HG03439 (cell line): ENCODE measurements around the gene TSPYL2.

Source experiments
- ATAC-seq: cut with Tn5 transposase; IDR thresholded peaks from one replicate; pipeline ENCODE4 v1.9.1; 2021; ENCODE audit warnings: mild to moderate bottlenecking, moderate library complexity; ENCODE audit not compliant: unreplicated experiment

TSPYL2 gene

DNA sequence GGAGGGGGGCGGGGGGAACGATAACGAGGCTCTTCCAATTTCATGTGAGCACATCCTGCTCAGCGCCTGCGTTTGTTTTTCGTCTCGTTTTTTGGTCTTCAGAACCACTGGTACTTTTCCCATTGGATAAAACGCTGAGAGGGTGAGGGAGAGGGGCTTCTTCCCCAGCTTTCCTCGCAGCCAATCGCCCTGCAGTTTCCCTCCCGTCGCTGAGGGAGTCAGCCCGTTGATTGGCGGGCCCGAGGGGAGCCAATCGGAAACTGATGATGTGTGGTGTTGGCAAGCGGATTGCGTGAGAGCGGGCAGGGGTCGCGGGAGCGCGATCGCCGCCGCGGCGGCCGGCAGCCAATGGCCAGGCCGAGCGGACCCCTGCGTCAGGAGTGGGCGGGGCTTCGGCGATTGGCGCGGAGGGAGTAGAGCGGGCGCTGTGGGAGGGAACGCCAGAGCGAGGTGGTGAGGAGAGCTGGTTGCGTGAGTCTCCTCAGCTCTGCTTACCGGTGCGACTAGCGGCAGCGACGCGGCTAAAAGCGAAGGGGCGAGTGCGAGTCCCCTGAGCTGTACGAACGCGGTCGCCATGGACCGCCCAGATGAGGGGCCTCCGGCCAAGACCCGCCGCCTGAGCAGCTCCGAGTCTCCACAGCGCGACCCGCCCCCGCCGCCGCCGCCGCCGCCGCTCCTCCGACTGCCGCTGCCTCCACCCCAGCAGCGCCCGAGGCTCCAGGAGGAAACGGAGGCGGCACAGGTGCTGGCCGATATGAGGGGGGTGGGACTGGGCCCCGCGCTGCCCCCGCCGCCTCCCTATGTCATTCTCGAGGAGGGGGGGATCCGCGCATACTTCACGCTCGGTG, at the start of gene TSPYL2:
Gene TSPYL2 (plus strand): TSS at position 443 of the 848 bp plus-strand sequence. CDS start 132 bp downstream, at position 575.
- ATAC-seq: peak; percentile 97

DNA sequence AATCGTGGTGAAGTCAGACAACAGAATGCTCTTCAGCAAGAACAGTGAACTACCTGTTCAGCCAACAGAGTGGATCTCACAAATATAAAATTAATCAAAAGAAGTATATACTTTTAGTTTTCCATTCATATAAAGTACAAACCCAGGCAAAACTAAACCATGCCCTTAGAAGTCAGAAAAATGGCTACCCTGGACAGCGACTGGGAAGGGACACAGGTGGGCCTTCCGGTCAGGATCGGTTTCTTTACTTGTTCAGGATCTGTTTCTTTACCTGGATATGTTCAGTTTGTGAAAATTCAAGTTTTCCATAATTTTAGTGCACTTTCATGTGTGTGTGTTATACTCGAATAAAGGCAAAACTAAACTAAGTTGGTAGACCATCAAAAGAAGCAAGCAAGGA, 46.0 kb upstream of the TSPYL2 start:
- no peak for ATAC-seq

DNA sequence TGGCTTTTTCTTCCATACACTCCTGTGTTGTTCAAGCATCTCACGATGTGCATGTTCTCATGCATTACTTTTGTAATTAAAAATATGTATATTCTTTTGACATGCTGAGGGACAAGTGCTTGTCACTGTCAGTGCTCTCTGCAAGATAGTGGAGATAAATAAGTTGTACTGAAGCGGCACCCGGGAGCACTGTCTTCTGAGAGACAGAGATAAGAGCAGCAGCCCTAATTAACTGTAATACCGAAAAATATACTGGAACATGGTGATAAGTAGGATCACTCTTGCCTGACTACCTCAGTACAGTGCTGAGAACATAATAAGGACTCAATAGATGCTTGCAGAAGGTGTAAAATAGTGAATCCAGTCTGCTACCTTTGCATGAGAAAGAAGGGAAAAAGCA, 42.9 kb upstream of the TSPYL2 start:
- ATAC-seq: no peak

DNA sequence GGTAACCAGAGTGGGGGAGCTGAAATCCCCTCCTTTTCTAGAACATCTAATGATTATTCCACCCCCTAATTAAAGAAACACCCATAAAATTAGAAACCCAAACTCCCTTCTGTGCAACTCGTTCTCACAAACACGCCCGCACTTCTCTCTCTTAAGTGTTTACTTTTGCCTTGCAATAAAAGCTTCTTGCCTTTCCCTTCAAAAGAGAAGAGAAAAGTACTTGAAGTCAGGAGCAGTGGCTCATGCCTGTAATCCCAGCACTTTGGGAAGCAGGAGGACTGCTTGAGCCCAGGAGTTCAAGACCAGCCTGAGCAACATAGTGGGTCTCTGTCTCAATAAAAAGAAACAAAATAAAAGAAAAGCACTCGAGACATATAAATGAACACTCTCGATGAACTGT, 37.2 kb upstream of the TSPYL2 start:
- no peak for ATAC-seq

DNA sequence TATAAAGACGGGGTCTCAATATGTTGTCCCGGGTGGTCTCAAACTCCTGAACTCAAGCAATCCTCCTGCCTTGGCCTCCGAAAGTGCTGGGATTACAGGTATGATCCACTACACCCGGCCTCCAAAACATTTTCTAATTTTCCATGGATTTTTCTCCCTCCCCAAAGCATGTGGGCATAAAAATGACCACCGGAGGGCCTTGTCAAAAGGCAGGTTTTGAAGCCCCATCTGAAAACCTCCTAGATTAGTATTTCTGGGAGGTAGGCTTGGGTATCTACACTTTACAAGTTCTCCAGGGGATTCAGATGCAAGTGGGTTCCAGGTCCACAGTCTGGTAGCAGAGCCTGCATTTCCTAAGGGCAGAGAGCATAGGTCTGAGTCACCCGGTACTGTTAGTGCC, 34.9 kb upstream of the TSPYL2 start:
- no peak for ATAC-seq

DNA sequence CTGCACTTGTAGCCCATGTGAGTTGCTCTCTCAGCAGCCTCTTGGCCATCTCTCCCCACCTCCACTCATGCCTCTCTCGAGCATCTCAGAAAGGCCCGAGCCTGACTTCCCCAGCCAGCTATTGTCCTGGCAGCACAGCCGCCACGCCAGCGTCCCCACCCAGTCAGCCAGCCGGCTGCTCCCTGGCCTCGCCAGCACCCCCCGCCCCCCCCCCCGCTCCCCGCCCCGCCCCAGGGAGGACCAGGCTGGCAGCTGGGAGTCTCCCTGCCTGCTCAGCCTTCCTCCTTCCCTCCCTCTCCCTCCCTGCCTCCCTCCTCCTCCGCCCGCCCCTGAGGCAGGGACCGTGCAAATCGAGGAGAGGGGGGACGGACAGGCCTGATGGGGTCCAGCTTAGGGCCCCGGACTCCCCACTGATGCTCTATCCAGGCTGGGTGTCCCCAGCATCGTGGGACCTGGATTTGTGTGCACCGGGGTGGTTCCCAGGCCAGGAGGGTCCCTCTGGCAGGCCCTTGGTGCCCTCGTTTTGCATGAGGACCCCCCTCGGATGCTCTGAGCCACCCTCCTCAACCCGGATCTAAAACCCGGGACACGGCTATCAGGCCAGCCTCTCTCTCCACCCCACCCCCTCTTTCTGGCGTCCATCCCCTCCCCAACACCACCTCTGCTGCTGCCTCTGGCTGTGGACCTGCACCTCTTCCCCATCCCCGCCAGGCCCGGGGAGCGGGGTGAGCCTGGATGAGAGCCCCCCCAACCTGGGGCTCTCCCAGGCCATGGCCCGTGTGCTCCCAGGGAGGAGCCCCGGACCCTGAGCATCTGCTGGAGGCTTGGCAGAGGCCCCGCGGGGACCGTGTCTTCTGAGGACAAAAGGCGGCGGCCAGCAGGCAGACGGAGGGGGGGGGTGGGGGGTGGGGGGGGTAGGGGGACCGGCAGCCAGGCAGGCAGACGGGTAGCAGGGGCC, 33.7 kb upstream of the TSPYL2 start, which contains the start of gene GPR173:
Gene GPR173 (plus strand): TSS at position 621 of the 958 bp plus-strand sequence. CDS start 27,833 bp downstream, outside the sequence.
- ATAC-seq: no peak

DNA sequence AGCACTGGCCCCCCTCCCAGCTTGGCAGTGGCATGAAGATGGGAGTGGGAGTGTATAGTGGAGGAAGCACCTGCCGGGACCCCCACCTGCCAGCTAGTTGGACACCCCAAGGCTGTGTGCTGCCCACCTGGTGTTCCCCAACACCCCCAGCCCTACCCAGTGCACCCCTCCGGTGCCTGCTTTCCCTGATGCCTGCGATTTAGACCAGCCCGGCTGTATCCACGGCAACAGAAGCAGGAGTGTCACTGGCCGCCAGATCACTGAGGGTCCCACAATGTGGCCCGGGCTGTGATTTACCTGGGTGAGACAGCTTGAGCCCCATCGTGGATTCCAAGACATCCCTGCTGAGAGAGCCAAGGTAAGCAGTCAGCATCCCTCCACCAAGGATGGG, 33.0 kb upstream of the TSPYL2 start:
- no peak for ATAC-seq

DNA sequence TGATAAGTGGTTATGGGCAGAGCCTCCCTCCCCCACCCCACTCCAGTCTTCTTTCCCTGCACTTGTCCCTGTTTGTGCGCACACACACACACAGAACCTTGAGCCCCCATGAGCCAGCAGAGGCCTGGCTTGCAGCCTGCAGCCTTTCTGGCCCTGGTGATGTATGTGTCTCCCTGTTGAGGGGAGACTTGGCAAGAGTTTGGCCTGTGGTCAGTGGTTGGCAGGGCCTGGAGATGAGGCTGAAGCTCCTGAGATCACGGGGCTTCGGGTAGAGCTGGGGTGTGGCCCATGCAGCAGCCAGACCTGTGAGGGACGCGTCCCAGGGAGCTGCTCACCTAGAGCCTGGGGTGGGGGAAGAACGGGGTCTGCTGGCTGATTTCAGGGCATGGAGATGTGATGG, 31.3 kb upstream of the TSPYL2 start:
- no peak for ATAC-seq

DNA sequence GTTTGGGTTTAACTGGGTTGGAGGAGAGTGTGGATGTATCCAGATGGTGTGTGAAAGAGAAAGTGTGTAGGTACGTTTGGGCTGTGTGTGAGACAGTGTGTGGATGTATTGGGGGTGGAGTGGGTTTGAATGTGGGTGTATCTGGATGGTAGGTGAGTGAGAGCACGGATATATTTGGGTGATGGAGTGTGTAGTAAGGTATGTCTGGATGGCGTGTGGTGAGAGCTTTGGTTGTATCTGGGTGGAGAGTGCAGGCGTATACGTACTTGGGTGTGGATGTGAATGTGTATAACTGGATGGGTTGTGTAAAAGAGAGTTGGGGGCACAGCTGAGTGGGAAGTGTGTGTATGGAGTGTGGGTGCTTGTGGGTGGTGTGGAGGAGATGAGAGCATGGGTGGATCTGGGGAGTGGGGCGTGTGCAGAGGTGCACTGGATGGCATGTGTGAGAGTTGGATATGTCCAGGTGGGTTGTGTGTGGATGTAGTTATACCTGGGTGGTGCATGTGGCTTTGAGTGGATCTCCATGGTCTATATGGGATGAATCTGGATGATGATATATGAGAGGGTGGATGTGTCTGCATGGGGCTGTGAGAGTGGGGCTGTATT, 26.8 kb upstream of the TSPYL2 start:
- no peak for ATAC-seq

DNA sequence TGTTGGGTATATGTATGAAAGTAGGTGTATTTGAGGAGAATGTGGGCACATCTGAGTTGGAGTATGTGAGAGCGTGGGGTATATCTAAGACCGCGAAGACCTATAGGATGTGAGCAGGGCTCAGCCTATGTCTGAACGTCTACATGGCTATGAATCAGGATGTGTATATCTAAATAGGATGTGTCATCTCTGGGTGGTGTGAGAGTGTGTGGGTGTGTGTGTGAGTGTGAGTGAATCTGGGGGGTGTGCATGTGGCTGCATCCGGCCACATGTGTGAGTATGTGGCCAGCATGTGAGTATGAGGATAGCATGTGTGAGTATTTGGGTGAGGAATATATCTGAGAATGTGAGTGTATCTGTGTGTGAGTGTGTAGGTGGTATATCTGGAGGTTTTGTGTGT, 25.9 kb upstream of the TSPYL2 start:
- ATAC-seq: no peak

DNA sequence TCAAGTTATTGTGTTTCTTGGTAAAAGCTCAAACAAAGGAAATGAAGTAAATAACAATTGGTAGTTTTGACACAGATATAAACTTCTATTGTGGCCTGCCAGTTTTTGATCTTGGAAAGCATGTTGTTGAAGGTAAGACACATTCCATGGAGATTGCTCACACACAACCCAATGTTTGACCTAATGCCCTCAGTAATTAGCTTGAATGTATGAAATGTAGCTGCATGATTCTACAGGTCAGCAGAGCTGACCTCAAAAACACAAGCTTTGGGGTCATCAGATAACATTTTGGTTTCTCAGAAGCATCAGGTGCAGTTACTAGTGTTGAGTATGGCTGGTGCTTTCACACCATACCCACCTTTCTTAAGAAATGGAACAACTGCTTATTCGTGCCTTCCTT, 17.1 kb upstream of the TSPYL2 start:
- ATAC-seq: no peak

DNA sequence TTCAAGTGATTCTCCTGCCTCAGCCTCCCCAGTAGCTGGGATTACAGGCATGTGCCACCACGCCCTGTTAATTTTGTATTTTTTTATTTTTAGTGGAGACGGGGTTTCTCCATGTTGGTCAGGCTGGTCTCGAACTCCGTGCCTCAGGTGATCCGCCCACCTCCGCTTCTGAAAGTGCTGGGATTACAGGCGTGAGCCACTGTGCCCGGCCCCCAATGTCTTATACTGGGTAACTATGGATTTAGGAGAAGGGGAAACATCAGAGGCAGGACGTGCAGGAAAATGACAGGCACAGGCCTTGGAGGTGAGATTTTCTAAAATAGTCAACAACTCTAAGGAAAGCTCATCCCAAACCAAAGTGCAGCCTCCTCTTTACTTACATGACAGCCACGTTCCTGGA, 11.1 kb upstream of the TSPYL2 start:
- no peak for ATAC-seq

DNA sequence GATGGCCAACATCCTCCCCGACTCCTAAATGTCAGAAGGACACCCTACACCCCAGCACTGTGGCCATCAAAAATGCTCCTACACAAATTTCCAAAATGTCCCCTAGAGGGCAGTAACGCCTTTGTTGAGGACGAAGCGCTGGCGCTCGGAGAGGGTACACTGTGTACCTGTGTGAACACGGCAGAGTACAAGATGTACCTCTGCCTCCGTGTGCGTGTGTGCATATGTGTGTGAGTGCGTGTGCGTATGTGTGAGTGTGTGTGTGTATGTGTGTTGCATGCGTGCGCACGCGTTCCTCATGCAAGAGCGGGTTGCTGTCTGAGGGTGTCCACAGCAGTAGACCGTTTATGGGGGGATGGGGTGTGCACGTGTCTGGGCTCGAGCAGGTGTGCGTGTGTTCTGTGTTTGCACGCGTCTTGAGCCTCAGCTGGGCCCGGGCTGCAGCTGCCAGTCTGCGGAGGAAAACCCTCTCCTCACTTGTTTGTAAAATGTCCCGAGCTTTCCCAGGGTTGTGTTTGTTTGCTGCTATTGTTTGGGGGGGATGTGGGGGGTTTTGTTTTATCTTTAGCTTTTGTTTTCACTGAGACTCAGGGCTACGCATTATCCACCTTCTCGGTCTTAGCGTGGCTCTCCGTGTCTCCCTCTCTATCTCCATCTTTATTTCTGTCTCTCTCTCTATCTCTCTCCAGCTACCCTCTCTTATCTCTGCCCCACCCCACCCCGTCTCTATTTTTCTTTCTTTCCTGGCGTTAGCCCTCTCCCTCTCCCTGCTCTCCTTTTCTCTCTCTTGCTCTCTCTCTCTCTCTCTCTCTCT, 10.4 kb upstream of the TSPYL2 start:
- peak; percentile 84 for ATAC-seq

DNA sequence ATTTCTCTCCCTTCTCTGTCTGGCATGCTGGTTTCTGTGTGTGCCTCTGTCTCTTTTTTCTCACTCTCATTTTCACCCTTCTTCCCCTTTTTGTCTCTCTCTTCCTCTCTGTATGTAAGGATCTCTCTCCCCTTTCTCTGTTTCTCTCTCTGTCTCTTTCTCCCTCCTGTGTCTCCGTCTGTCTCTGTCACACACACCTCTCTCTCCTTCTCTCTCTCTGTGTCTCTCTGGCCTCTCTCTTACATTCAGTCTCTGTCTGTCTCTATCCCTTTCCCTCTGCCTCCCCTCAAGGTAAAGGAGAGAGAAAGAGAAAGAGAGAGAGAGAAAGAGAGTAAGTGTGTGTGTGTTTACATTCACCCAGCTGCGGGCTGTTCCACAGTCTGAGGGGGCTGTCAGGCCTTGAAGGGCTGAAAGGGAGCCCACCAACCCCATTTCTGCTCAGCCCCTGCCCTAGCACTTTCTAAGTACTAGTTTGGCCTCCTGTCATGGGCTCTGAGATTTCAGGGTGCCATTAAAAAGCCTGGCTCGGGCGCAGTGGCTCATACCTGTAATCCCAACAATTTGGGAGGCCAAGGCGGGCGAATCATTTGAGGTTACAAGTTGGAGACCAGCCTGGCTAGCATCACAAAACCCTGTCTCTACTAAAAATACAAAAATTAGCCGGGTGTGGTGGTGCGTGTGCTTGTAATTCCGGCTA, 9.6 kb upstream of the TSPYL2 start:
- ATAC-seq: no peak

DNA sequence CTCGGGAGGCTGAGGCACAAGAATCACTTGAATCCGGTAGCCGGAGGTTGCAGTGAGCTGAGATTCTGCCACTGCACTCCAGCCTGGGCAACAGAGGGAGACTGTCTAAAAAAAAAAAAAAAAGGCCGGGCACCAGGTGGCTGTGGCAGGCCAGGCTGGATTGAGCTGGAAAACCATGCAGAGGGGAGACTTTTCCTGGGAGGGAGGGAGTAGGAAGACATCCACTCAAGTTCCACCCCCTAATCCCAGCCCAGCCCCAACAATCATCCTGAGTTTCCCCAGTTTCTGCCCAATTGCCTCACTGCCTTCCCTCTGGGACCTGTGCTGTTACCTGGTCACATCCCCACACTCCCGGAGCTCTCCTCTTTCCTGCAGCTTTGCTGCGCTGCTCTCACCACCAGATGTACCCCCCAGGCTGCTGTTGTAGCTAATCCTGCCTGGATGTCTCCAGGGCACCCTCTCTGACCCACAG, 9.0 kb upstream of the TSPYL2 start:
- no peak for ATAC-seq

DNA sequence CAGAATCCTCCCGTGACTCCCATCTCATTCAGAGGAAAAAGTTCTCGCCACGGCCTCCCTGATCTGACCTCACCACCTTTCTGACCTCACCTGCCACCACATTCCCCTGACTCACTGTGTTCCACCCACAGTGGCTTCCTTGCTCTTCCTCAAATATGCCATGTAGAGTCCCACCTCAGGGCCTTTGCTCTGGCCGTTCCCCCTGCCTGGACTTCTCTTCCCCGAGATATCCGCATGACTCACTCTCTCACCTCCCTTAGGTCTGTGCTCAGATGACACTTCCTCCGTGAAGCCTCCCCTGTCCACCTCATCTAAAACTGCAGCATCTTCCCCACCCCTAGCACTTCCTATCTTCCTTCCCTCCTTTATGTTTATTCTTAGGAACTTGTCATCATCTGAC, 7.2 kb upstream of the TSPYL2 start:
- no peak for ATAC-seq

DNA sequence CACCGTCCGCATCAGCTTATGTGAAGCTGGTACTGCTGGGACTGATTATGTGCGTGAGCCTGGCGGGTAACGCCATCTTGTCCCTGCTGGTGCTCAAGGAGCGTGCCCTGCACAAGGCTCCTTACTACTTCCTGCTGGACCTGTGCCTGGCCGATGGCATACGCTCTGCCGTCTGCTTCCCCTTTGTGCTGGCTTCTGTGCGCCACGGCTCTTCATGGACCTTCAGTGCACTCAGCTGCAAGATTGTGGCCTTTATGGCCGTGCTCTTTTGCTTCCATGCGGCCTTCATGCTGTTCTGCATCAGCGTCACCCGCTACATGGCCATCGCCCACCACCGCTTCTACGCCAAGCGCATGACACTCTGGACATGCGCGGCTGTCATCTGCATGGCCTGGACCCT, 5.5 kb upstream of the TSPYL2 start:
- no peak for ATAC-seq

DNA sequence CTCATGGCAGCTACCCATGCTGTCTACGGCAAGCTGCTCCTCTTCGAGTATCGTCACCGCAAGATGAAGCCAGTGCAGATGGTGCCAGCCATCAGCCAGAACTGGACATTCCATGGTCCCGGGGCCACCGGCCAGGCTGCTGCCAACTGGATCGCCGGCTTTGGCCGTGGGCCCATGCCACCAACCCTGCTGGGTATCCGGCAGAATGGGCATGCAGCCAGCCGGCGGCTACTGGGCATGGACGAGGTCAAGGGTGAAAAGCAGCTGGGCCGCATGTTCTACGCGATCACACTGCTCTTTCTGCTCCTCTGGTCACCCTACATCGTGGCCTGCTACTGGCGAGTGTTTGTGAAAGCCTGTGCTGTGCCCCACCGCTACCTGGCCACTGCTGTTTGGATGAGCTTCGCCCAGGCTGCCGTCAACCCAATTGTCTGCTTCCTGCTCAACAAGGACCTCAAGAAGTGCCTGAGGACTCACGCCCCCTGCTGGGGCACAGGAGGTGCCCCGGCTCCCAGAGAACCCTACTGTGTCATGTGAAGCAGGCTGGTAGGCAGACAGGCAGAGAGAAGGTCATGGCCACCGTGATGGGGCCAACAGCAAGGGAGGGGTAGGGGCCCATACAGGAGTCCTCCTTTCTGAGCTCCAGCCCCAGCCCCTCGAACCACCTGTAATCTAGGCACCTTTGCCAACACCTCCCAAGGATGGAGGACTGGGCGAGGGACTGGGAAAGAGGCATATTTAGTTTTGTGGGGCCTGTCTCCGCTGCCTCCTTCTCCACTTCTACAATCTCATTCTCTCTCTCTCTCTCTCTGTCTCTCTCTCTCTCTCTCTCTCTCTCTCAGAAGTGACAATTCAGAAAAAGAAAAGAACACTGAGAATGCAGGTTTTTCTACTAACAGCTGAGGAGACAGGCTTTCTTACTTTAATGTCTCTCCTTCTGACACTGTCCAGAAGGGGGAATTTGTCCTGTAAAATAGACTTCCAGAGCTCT, 4.7 kb upstream of the TSPYL2 start:
- ATAC-seq: no peak

DNA sequence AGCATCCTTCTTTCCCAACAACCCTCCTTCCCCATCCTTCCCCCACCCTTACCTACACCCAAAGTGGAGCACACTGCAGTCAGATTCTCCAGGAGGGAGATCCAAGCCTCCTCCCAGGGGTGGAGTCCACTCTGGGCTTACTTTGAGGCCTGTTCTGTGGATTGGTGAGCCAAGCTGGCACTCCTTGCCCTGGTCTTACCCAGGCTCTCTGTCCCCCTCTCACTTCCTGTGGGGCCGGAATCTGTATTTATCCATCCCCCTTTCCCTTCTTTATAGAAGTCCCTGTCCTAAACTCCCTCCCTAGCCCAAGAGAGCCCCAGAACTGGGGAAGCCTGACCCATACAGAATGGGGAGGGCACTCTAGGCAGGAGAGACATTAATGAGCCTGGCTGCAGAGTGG, 3.2 kb upstream of the TSPYL2 start:
- no peak for ATAC-seq
